ENCODE results near the gene AKT3.

- TF ChIP-seq, protein P1, sequence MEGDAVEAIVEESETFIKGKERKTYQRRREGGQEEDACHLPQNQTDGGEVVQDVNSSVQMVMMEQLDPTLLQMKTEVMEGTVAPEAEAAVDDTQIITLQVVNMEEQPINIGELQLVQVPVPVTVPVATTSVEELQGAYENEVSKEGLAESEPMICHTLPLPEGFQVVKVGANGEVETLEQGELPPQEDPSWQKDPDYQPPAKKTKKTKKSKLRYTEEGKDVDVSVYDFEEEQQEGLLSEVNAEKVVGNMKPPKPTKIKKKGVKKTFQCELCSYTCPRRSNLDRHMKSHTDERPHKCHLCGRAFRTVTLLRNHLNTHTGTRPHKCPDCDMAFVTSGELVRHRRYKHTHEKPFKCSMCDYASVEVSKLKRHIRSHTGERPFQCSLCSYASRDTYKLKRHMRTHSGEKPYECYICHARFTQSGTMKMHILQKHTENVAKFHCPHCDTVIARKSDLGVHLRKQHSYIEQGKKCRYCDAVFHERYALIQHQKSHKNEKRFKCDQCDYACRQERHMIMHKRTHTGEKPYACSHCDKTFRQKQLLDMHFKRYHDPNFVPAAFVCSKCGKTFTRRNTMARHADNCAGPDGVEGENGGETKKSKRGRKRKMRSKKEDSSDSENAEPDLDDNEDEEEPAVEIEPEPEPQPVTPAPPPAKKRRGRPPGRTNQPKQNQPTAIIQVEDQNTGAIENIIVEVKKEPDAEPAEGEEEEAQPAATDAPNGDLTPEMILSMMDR (conservative IDR thresholded peaks at IDR 0.05; ENCODE audit: low read depth, low read length) = no peak
- no peak for TF ChIP-seq EZH2phosphoT487 (IDR thresholded peaks at IDR 0.05; ENCODE audit: borderline replicate concordance, low read length)
- TF ChIP-seq EZH2 (IDR thresholded peaks at IDR 0.05; ENCODE audit: low read length, unreplicated experiment) = no peak
Observed at GRCh38 chr1:243821177-243821680, 28.8 kb downstream of the AKT3 start.
